RPMI8226 (cell line): Measurements from ENCODE around the gene TEX28.
A peak's percentile ranks its signal among the peaks of the same experiment; 100 is the strongest.
"Not testable (repeated sequence)": the region's sequence is repeated elsewhere in the genome, so short reads cannot be mapped to it uniquely, and the experiment has no call there.

ENCODE experiments used
- DNase-seq: peaks from one replicate; pipeline ENCODE4 v3.0.0-alpha.2; 2015

Gene TEX28

GRCh38 chrX:154310616-154311536, 16.0 kb upstream of the TEX28 start:
- DNase-seq = no peak

GRCh38 chrX:154309041-154309775, 14.3 kb upstream of the TEX28 start:
- DNase-seq = no peak

- peak; percentile 77 for DNase-seq
Observed at GRCh38 chrX:154308108-154308946, 13.4 kb upstream of the TEX28 start.

- DNase-seq = no peak
Observed at GRCh38 chrX:154307202-154307601, 12.3 kb upstream of the TEX28 start.

- DNase-seq = no peak
Observed at GRCh38 chrX:154305541-154306205, 10.7 kb upstream of the TEX28 start.

- peak; percentile 26 for DNase-seq
Observed at GRCh38 chrX:154304846-154305245, 9.9 kb upstream of the TEX28 start.

- no peak for DNase-seq
Observed at GRCh38 chrX:154303476-154303875, 8.6 kb upstream of the TEX28 start.

GRCh38 chrX:154302998-154303397, 8.1 kb upstream of the TEX28 start:
- DNase-seq = not testable (repeated sequence)

- no peak for DNase-seq
Observed at GRCh38 chrX:154300816-154301215, 5.9 kb upstream of the TEX28 start.

GRCh38 chrX:154298312-154298711, 3.4 kb upstream of the TEX28 start:
- peak; percentile 78 for DNase-seq

- no peak for DNase-seq
Observed at GRCh38 chrX:154296731-154297130, 1.8 kb upstream of the TEX28 start.

- no peak for DNase-seq
Observed at GRCh38 chrX:154295664-154296310, 863 bp upstream of the TEX28 start, which contains the start of gene TKTL1. TKTL1 (plus strand) TSS chrX:154295795; CDS start chrX:154295860, 65 bp downstream.

GRCh38 chrX:154286406-154286805, 8.5 kb downstream of the TEX28 start:
- not testable (repeated sequence) for DNase-seq

GRCh38 chrX:154284489-154285338, 10.2 kb downstream of the TEX28 start:
- DNase-seq = not testable (repeated sequence)

GRCh38 chrX:154269245-154269644, 25.7 kb downstream of the TEX28 start:
- DNase-seq = not testable (repeated sequence)

- DNase-seq = not testable (repeated sequence)
Observed at GRCh38 chrX:154263072-154263471, 31.9 kb downstream of the TEX28 start.

GRCh38 chrX:154258711-154259110, 36.2 kb downstream of the TEX28 start:
- not testable (repeated sequence) for DNase-seq

GRCh38 chrX:154257282-154257681, 37.6 kb downstream of the TEX28 start, which contains the start of gene OPN1MW3:
OPN1MW3 (plus strand) TSS chrX:154257582; CDS start chrX:154257620, 38 bp downstream.
- DNase-seq = not testable (repeated sequence)

GRCh38 chrX:154248076-154248475, 46.8 kb downstream of the TEX28 start:
- DNase-seq = not testable (repeated sequence)

- not testable (repeated sequence) for DNase-seq
Observed at GRCh38 chrX:154247377-154248045, 47.4 kb downstream of the TEX28 start.
